A549 treated with AZD9567 at 1 μM for 4 hours (cell line): ENCODE data around the gene SHE. TPM values are rescaled to one million over a fixed set of nuclear protein-coding genes. Genes with fewer than 3 reads are reported as not detected.

ENCODE experiments used
- total RNA-seq: library from RNA; stranded (reverse); fragments of 200-300 nt; extraction: Qiagen RNA extraction; gene quantifications from 5 replicates; pipeline ENCODE4 v1.2.3, GENCODE V29; 2022; ENCODE audit not compliant: insufficient read depth

Gene SHE
- 0.08 to 0.10 TPM (median 0.10 TPM) in 4 of 5 replicates, not detected in the other for total RNA-seq

GRCh38 chr1:154502066-154502743, at the start of gene SHE, which contains the start of gene TDRD10:
Gene SHE (minus strand): TSS chr1:154502412. CDS start chr1:154502026, 386 bp downstream.
Gene TDRD10 (plus strand): TSS chr1:154502219. CDS start chr1:154506904, 4,685 bp downstream.

Other genes with a start within 250 kb of the SHE start
- 89.0 to 101 TPM (median 92.8 TPM) in 5 replicates for gene HAX1, start 229.8 kb downstream of the SHE start, total RNA-seq
- not detected in 5 replicates for gene AQP10, start 181.3 kb downstream of the SHE start, total RNA-seq
- gene ATP8B2, start 176.9 kb downstream of the SHE start, total RNA-seq, result 28.1 to 36.6 TPM (median 31.3 TPM) in 5 replicates
- gene IL6R, start 97.1 kb downstream of the SHE start, total RNA-seq, result 13.5 to 25.2 TPM (median 21.3 TPM) in 5 replicates
- gene TDRD10, start 193 bp downstream of the SHE start, total RNA-seq, result 0.13 to 0.14 TPM in 2 of 5 replicates, not detected in the others
- 39.5 to 65.7 TPM (median 59.2 TPM) in 5 replicates for gene UBE2Q1, start 56.2 kb upstream of the SHE start, total RNA-seq
- gene CHRNB2, start 65.4 kb upstream of the SHE start, total RNA-seq, result 0.32 to 0.45 TPM (median 0.37 TPM) in 4 of 5 replicates, not detected in the other
- gene ADAR, start 105.8 kb upstream of the SHE start, total RNA-seq, result 66.5 to 73.5 TPM (median 71.5 TPM) in 5 replicates